SK-N-SH (cell line): ENCODE data around the gene MYO7A. TPM values are rescaled to one million over a fixed set of nuclear protein-coding genes. Genes with fewer than 3 reads are reported as not detected.

Experiments
- CTCF ChIA-PET: fragments of 300-600, 350-600 bp; formaldehyde crosslinking; extraction: SDS; loops from one replicate; lab custom pipeline; 2021; lab: Yijun Ruan, JAX
- POLR2A ChIA-PET: fragments of 350-600 bp; sonication (Branson Sonifier 250); formaldehyde crosslinking; extraction: SDS; loops from one replicate; lab custom pipeline; 2020; ENCODE audit warnings: antibody characterized with exemption, inconsistent platforms; lab: Yijun Ruan, JAX
- DNase-seq: peaks from one replicate; pipeline ENCODE4 v3.0.0; 2012
- H2AFZ ChIP-seq: fragments of 200-600 bp; sonication (generic); 2 replicates; pipeline ENCODE4 v1.8.1; 2016; ENCODE audit warnings: antibody characterized with exemption, mild to moderate bottlenecking, low read depth
- H3F3A ChIP-seq: fragments of 200-600 bp; sonication (generic); replicated peaks from 2 replicates; pipeline ENCODE3; 2016; ENCODE audit warnings: antibody characterized with exemption, mild to moderate bottlenecking; ENCODE audit not compliant: insufficient read depth
- H3K27ac ChIP-seq, 2 experiments: fragments of 200-500 bp in 1 of 2; fragments of 200-600 bp in 1 of 2; sonication (Bioruptor generic) in 1 of 2; sonication (generic), shearing (Covaris generic) in 1 of 2; 2 replicates each; pipeline versions ENCODE4 v1.5.1 to v1.6.1; 2014 to 2016; ENCODE audit warnings: low read depth in 2 of 2, inconsistent platforms in 1 of 2, low read length in 1 of 2, mild to moderate bottlenecking in 1 of 2, mixed read lengths in 1 of 2
- H3K27me3 ChIP-seq: fragments of 200-600 bp; sonication (generic), shearing (Covaris generic); 2 replicates; pipeline ENCODE4 v1.6.1; 2016; ENCODE audit warnings: mixed run types; ENCODE audit not compliant: insufficient read depth
- H3K36me3 ChIP-seq, 2 experiments: fragments of 200-500 bp in 1 of 2; fragments of 200-600 bp in 1 of 2; sonication (Bioruptor generic) in 1 of 2; sonication (generic) in 1 of 2; replicated peaks in 1 of 2; 2 replicates each; pipeline versions ENCODE3 to v1.5.1; 2014 to 2016; ENCODE audit warnings: low read length in 1 of 2, mild to moderate bottlenecking in 1 of 2; ENCODE audit not compliant: insufficient read depth in 2 of 2, control insufficient read depth in 1 of 2
- H3K4me1 ChIP-seq, 2 experiments: fragments of 200-500 bp in 1 of 2; fragments of 200-600 bp in 1 of 2; sonication (Bioruptor generic) in 1 of 2; sonication (generic), shearing (Covaris generic) in 1 of 2; 2 replicates each; pipeline versions ENCODE4 v1.5.1 to v1.6.1; 2014 to 2016; ENCODE audit warnings: low read depth in 1 of 2, low read length in 1 of 2, mixed run types in 1 of 2; ENCODE audit not compliant: insufficient read depth in 2 of 2, control insufficient read depth in 1 of 2
- H3K4me2 ChIP-seq: fragments of 200-600 bp; sonication (generic), shearing (Covaris generic); 2 replicates; pipeline ENCODE4 v1.6.1; 2017; ENCODE audit warnings: mixed run types
- H3K4me3 ChIP-seq, 2 experiments: fragments of 200-500 bp in 1 of 2; fragments of 200-600 bp in 1 of 2; sonication (Bioruptor generic) in 1 of 2; sonication (generic), shearing (Covaris generic) in 1 of 2; 2 replicates each; pipeline versions ENCODE4 v1.5.1 to v1.8.1; 2014 to 2016; ENCODE audit warnings: low read depth in 2 of 2, inconsistent platforms in 1 of 2, low read length in 1 of 2, mild to moderate bottlenecking in 1 of 2, mixed read lengths in 1 of 2, moderate library complexity in 1 of 2
- H3K79me2 ChIP-seq: fragments of 200-600 bp; sonication (generic); 2 replicates; pipeline ENCODE4 v1.8.1; 2017; ENCODE audit warnings: mild to moderate bottlenecking; ENCODE audit not compliant: insufficient read depth
- H3K9ac ChIP-seq: fragments of 200-600 bp; sonication (generic); 2 replicates; pipeline ENCODE4 v1.6.1; 2017; ENCODE audit warnings: mixed run types
- H3K9me2 ChIP-seq: fragments of 200-600 bp; sonication (generic); 2 replicates; pipeline ENCODE4 v1.6.1; 2017; ENCODE audit warnings: mixed run types
- H3K9me3 ChIP-seq: fragments of 200-600 bp; sonication (generic); 2 replicates; pipeline ENCODE4 v1.6.1; 2017; ENCODE audit warnings: mixed run types, mild to moderate bottlenecking, moderate library complexity
- H4K20me1 ChIP-seq: fragments of 200-600 bp; sonication (generic); 2 replicates; pipeline ENCODE4 v1.6.1; 2017; ENCODE audit warnings: mild to moderate bottlenecking, mixed run types; ENCODE audit not compliant: insufficient read depth
- CHD2 ChIP-seq: fragments of 150-350 bp; IDR thresholded peaks from 2 replicates; pipeline ENCODE4 v1.6.1; 2018; ENCODE audit warnings: low read length; ENCODE audit not compliant: partially characterized antibody
- EP300 ChIP-seq, 2 experiments: IDR thresholded peaks; 2 replicates each; pipeline versions ENCODE4 v1.4.0 to v1.6.1; 2012; ENCODE audit warnings: borderline replicate concordance in 1 of 2, low read depth in 1 of 2, low read length in 1 of 2
- EZH2phosphoT487 ChIP-seq: fragments of 200-600 bp; sonication (generic); IDR thresholded peaks from 2 replicates; pipeline ENCODE4 v1.6.1; 2017; ENCODE audit warnings: low read depth, mixed run types, mild to moderate bottlenecking, antibody characterized with exemption, moderate library complexity, borderline replicate concordance
- FOSL2 ChIP-seq: IDR thresholded peaks from 2 replicates; pipeline ENCODE4 v1.4.0; 2012; ENCODE audit warnings: low read depth, mild to moderate bottlenecking, moderate library complexity, borderline replicate concordance
- FOXJ3 ChIP-seq: sonication (generic); formaldehyde crosslinking; IDR thresholded peaks from 2 replicates; pipeline ENCODE4 v1.5.1; 2020; ENCODE audit warnings: mild to moderate bottlenecking, missing genetic modification reagents
- FOXM1 ChIP-seq: IDR thresholded peaks from 2 replicates; pipeline ENCODE4 v1.4.0; 2012; ENCODE audit warnings: low read depth, mild to moderate bottlenecking
- GATA2 ChIP-seq: sonication (generic); formaldehyde crosslinking; IDR thresholded peaks from 2 replicates; pipeline ENCODE4 v1.5.0; 2020; ENCODE audit warnings: mild to moderate bottlenecking, missing genetic modification reagents
- IRF3 ChIP-seq: fragments of 150-350 bp; IDR thresholded peaks from 2 replicates; pipeline ENCODE4 v1.6.1; 2016; ENCODE audit warnings: mild to moderate bottlenecking, low read depth, low read length
- POLR2AphosphoS5 ChIP-seq: IDR thresholded peaks from 2 replicates; pipeline ENCODE4 v1.6.1; 2012; ENCODE audit warnings: low read depth, low read length
- RCOR1 ChIP-seq: fragments of 150-350 bp; IDR thresholded peaks from 2 replicates; pipeline ENCODE4 v1.6.1; 2017; ENCODE audit warnings: antibody characterized with exemption, low read length
- REST ChIP-seq: IDR thresholded peaks from 2 replicates; pipeline ENCODE4 v1.6.1; 2012; ENCODE audit warnings: mild to moderate bottlenecking, low read depth, low read length, moderate library complexity
- RFX5 ChIP-seq: IDR thresholded peaks from 2 replicates; pipeline ENCODE4 v1.6.1; 2012; ENCODE audit warnings: mild to moderate bottlenecking, improper control_type of control experiment, low read length
- SIN3A ChIP-seq: IDR thresholded peaks from 2 replicates; pipeline ENCODE4 v1.6.1; 2012; ENCODE audit warnings: low read depth, mild to moderate bottlenecking, low read length, moderate library complexity, borderline replicate concordance
- TCF12 ChIP-seq: IDR thresholded peaks from 2 replicates; pipeline ENCODE4 v1.4.0; 2012
- TEAD4 ChIP-seq: IDR thresholded peaks from 2 replicates; pipeline ENCODE4 v1.4.0; 2012; ENCODE audit warnings: mild to moderate bottlenecking, borderline replicate concordance; ENCODE audit not compliant: insufficient read depth
- USF1 ChIP-seq: IDR thresholded peaks from 2 replicates; pipeline ENCODE4 v1.4.0; 2012; ENCODE audit warnings: low read depth, borderline replicate concordance
- WGBS: methylation state at CpG from one replicate; pipeline ENCODE4 v1.1.6; 2017; ENCODE audit warnings: low lambda C conversion rate; 5-methylcytosine and 5-hydroxymethylcytosine counted together
- polyA plus RNA-seq, 3 experiments: library from polyadenylated mRNA; depleted of rRNA; stranded (reverse); fragments of >200 nt; gene quantifications; 2 replicates each; pipeline ENCODE4 v1.2.3, GENCODE V29; 2012

Gene MYO7A
- polyA plus RNA-seq, 1 of the 3 experiments (the other 2 are of a cell fraction), result 0.08 TPM

- no CpG with 5 or more reads among the region's 1 CpG for WGBS
- no peak for TF ChIP-seq USF1
- Histone ChIP-seq H3K4me3 (no peak overlapping the region), H3K9me2 (no peaks in the 10 kb centered on the region), H3K4me2 (no peak overlapping the region), H3F3A (peaks cover 14% of the 10 kb centered on the region), H3K27ac (no peak overlapping the region), H2AFZ (no peak overlapping the region), H4K20me1 (no peaks in the 10 kb centered on the region), H3K9ac (no peak overlapping the region), H3K79me2 (no peaks in the 10 kb centered on the region), H3K9me3 (0 out of 2 replicates have a peak, but pooled peaks cover 7% of the 10 kb centered on the region), H3K36me3 (no peaks in the 10 kb centered on the region), H3K27me3 (no peaks in the 10 kb centered on the region), H3K4me1 (no peaks in the 10 kb centered on the region)
- ChIA-PET CTCF (interaction anchor here (1.0 kb wide), 1 partner anchor 60 kb away, joined by 3 read pairs; no protein-coding TSS in a partner anchor), POLR2A (no interaction called here)
- DNase-seq, result no peak
Observed at GRCh38 chr11:77253690-77254089, 125.6 kb downstream of the MYO7A start.

- no peak overlapping the region; the same call in 1 of the 2 replicates for H2AFZ ChIP-seq
- peaks cover 8% of the 10 kb centered on the region for H3F3A ChIP-seq
- H3K4me1 ChIP-seq, result no peaks in the 10 kb centered on the region
- CTCF ChIA-PET, result interaction anchor here (0.8 kb wide), 1 partner anchor 28 kb away, joined by 3 read pairs; no protein-coding TSS in a partner anchor
- H3K27ac ChIP-seq, result no peak overlapping the region
- H3K9ac ChIP-seq, result no peak overlapping the region
- peaks cover 13% of the 10 kb centered on the region; the same call in 1 of the 2 replicates for H3K9me3 ChIP-seq
- no peak overlapping the region for H3K4me3 ChIP-seq
- peak overlapping the region; percentile 21; the same call in 1 of the 2 replicates for H3K4me2 ChIP-seq
- no peaks in the 10 kb centered on the region for H3K36me3 ChIP-seq
- H3K9me2 ChIP-seq, result no peaks in the 10 kb centered on the region
- DNase-seq, result no peak
- no peaks in the 10 kb centered on the region for H4K20me1 ChIP-seq
- POLR2A ChIA-PET, result no interaction called here
- H3K27me3 ChIP-seq, result no peaks in the 10 kb centered on the region
- no peak for TF ChIP-seq CHD2
- TF ChIP-seq RCOR1, result no peak
- TF ChIP-seq FOSL2, result peak; percentile 18; the same call in 1 of the 2 replicates
- TF ChIP-seq EP300 (IDR thresholded peaks at IDR 0.05; ENCODE audit: borderline replicate concordance in 1 of 2, low read depth in 1 of 2, low read length in 1 of 2), result no peak
- TF ChIP-seq GATA2 (CRISPR knock-in tag), result no peak
- no peak for TF ChIP-seq SIN3A
- no peak for TF ChIP-seq POLR2AphosphoS5
- TF ChIP-seq IRF3, result no peak
- TF ChIP-seq TCF12, result peak; percentile 28; the same call in 1 of the 2 replicates
- TF ChIP-seq FOXM1, result no peak
- TF ChIP-seq TEAD4, result no peak
- no peak for TF ChIP-seq RFX5
- TF ChIP-seq EZH2phosphoT487, result no peak
- TF ChIP-seq REST, result no peak
- TF ChIP-seq FOXJ3 (CRISPR knock-in tag), result no peak
- TF ChIP-seq, all 33 proteins: peak for 2
- WGBS, result 61% methylated on average over 2 of the region's 2 CpGs
- H3K79me2 ChIP-seq, result no peaks in the 10 kb centered on the region
Observed at GRCh38 chr11:77259641-77260040, 131.6 kb downstream of the MYO7A start.
